ENCODE data around the gene NSF.

NSF gene

DNA sequence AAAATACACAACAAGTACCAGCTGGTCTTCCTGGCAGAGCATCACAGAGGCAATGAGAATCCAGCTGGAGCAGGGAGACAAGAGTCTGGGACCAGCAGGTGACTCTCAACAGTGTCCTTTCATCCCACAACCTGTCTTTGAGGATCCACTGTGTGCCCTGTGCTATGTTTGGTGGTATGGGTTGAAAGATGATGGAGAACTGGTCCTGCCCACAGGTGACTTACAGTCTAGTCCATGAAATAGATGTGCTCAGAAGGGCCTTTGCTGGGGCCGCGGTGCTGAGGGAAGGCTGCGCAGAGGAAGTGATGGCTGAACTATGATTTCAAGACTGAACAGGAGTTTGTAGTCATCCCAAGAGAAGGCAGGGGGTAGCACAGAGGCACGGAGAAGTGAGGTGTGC lies 210.1 kb downstream of the NSF start:
- no peak for DNase-seq (ENCODE audit: low spot score)

- DNase-seq (ENCODE audit: low spot score) = no peak
Measured at GRCh38 chr17:46802800-46803199, 212.3 kb downstream of the NSF start.

DNA sequence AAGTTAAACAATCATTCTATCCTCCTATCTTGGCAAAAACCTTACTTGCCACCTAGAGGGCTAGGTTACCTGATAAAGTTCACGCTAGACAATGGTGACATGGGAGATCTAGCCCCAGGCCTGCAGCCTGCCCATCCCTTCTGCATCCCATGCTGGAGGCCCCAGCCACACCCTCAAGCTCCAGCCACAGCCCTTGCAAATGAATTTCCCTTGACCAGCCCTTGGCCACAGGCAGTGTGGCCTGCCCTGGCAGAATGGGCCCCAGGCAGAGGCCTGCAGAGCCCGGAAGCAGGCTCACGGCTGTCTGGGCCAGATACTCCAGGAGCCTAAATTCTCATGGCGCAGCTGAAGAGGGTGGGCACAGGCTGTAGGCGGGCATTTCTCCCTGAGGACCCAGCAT lies 213.1 kb downstream of the NSF start:
- no peak for DNase-seq (ENCODE audit: low spot score)

GRCh38 chr17:46805771-46806170 lies 215.3 kb downstream of the NSF start:
- DNase-seq (ENCODE audit: low spot score) = no peak
